Measurements from ENCODE around the gene TMEM88. TPM values are rescaled to one million over a fixed set of nuclear protein-coding genes. Genes with fewer than 3 reads are reported as not detected.

The TMEM88 gene
- total and polyA plus RNA-seq, 2 of the 13 experiments (the other 11 are each of a cell fraction or from before 2014, with no cell fraction given), result 0.31 to 0.66 TPM

DNA sequence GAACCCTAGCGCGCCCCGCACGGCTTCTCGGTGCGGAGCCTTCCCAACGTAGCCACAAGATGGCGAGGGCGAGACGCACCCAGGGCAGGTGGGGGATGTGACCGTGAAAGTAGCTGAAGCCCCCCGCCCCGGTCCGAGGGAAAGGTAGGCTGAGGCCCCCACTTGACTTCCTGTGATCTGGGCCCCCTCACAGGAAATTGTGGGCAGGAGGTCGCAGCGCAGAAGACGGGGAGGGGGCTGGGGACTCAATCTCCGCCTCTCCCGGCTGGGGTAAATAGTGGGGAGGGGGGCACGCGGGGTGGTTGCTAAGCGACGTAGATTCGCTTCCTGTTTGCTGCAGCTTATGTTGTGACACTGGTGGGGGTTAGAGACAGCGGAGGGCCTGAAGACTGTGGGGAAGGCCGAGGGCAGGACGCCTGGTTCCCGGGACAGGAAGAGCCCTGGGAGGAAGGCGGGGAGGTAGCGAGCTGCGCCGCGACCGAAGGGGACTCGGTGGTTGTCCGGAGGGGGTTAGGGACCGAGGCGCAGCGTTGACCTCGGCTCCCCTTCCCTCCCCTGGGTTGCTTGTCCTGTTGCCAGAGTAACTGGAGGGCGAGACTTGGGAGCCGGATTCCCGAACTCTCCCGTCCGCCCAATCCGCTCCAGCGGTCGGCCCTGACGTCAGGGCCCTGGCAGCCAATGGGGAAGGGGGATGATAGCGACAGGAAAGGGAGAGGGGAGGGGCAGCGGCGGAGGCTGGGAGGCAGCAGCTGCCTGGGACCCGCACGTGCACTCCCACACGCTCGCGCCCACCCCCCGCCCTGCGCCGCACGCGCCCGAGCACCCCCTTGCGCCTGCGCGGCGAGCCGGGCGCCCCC is 19.7 kb upstream of the TMEM88 start (continued):
- no peak for TF ChIP-seq ZNF451 (CRISPR knock-in tag; IDR thresholded peaks at IDR 0.05)
- TF ChIP-seq KDM5A (IDR thresholded peaks at IDR 0.05; ENCODE audit: borderline replicate concordance, low read length), result no peak
- peak; percentile 64; the same call in 1 of the 2 replicates for TF ChIP-seq ZNF558 (CRISPR knock-in tag; IDR thresholded peaks at IDR 0.05; ENCODE audit: borderline replicate concordance)
- TF ChIP-seq SMC3 (IDR thresholded peaks at IDR 0.05; ENCODE audit: low read length), result peak; percentile 36; the same call in 1 of the 2 replicates
- TF ChIP-seq, protein P1, sequence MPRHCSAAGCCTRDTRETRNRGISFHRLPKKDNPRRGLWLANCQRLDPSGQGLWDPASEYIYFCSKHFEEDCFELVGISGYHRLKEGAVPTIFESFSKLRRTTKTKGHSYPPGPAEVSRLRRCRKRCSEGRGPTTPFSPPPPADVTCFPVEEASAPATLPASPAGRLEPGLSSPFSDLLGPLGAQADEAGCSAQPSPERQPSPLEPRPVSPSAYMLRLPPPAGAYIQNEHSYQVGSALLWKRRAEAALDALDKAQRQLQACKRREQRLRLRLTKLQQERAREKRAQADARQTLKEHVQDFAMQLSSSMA (CRISPR knock-in tag; IDR thresholded peaks at IDR 0.05), result no peak
- TF ChIP-seq, protein P2, sequence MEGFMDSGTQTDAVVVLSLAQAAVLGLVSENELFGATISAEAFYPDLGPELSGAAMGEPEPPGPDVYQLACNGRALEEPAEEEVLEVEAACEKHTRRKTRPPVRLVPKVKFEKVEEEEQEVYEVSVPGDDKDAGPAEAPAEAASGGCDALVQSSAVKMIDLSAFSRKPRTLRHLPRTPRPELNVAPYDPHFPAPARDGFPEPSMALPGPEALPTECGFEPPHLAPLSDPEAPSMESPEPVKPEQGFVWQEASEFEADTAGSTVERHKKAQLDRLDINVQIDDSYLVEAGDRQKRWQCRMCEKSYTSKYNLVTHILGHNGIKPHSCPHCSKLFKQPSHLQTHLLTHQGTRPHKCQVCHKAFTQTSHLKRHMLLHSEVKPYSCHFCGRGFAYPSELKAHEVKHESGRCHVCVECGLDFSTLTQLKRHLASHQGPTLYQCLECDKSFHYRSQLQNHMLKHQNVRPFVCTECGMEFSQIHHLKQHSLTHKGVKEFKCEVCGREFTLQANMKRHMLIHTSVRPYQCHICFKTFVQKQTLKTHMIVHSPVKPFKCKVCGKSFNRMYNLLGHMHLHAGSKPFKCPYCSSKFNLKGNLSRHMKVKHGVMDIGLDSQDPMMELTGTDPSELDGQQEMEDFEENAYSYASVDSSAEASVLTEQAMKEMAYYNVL (CRISPR knock-in tag; IDR thresholded peaks at IDR 0.05; ENCODE audit: borderline replicate concordance), result 0 out of 2 replicates have a peak, but pooled peaks have one; percentile 49
- TF ChIP-seq CCAR2 (optimal IDR thresholded peaks at IDR 0.05; ENCODE audit: low read depth, low read length), result no peak
- peak; percentile 52; the same call in 1 of the 2 replicates for TF ChIP-seq ZSCAN21 (CRISPR knock-in tag; IDR thresholded peaks at IDR 0.05; ENCODE audit: borderline replicate concordance)
- TF ChIP-seq ATF1 (CRISPR knock-in tag; IDR thresholded peaks at IDR 0.05), result 0 out of 2 replicates have a peak, but pooled peaks have one; percentile 36
- TF ChIP-seq ASH2L (IDR thresholded peaks at IDR 0.05; ENCODE audit: insufficient read length, low read depth, low read length), result no peak
- TF ChIP-seq CEBPB (IDR thresholded peaks at IDR 0.05; ENCODE audit: borderline replicate concordance, low read depth, low read length), result 0 out of 2 replicates have a peak, but pooled peaks have one; percentile 4
- no peak for TF ChIP-seq SCMH1 (CRISPR knock-in tag; IDR thresholded peaks at IDR 0.05; ENCODE audit: borderline replicate concordance)
- no peak for TF ChIP-seq ONECUT2 (CRISPR knock-in tag; IDR thresholded peaks at IDR 0.05)
- no peak for TF ChIP-seq ZNF460 (CRISPR knock-in tag; IDR thresholded peaks at IDR 0.05; ENCODE audit: borderline replicate concordance)
- no peak for TF ChIP-seq ZNF20 (CRISPR knock-in tag; IDR thresholded peaks at IDR 0.05)
- TF ChIP-seq ZFP62 (CRISPR knock-in tag; IDR thresholded peaks at IDR 0.05), result no peak
- TF ChIP-seq KDM6A (CRISPR knock-in tag; IDR thresholded peaks at IDR 0.05; ENCODE audit: low read depth), result no peak
- TF ChIP-seq FIP1L1 (IDR thresholded peaks at IDR 0.05; ENCODE audit: borderline replicate concordance, insufficient read depth, low read depth, low read length), result no peak
- no peak for TF ChIP-seq ZNF12 (CRISPR knock-in tag; IDR thresholded peaks at IDR 0.05)
- TF ChIP-seq JUNB (CRISPR knock-in tag; IDR thresholded peaks at IDR 0.05; ENCODE audit: borderline replicate concordance), result no peak
- TF ChIP-seq MYC (CRISPR knock-in tag; IDR thresholded peaks at IDR 0.05; ENCODE audit: borderline replicate concordance), result peak; percentile 85
- TF ChIP-seq JARID2 (CRISPR knock-in tag; IDR thresholded peaks at IDR 0.05; ENCODE audit: insufficient replicate concordance), result no peak
- no peak for TF ChIP-seq ZSCAN20 (CRISPR knock-in tag; IDR thresholded peaks at IDR 0.05; ENCODE audit: borderline replicate concordance)
- no peak for TF ChIP-seq ZNF569 (CRISPR knock-in tag; IDR thresholded peaks at IDR 0.05; ENCODE audit: borderline replicate concordance)
- TF ChIP-seq CCDC6 (CRISPR knock-in tag; IDR thresholded peaks at IDR 0.05), result no peak
- no peak for TF ChIP-seq ZSCAN22 (CRISPR knock-in tag; IDR thresholded peaks at IDR 0.05)
- TF ChIP-seq ZNF264 (CRISPR knock-in tag; IDR thresholded peaks at IDR 0.05), result no peak

All from HepG2 (cell line).